Ishikawa (cell line): ENCODE data around the gene CEND1.

ENCODE experiments used
- CEBPB ChIP-seq: IDR thresholded peaks from 2 replicates; pipeline ENCODE4 v1.6.1; 2012
- CREB1 ChIP-seq: IDR thresholded peaks from 2 replicates; pipeline ENCODE4 v1.6.1; 2012; ENCODE audit warnings: low read depth
- EGR1 ChIP-seq: IDR thresholded peaks from 2 replicates; pipeline ENCODE4 v1.6.1; 2012
- EP300 ChIP-seq: IDR thresholded peaks from 2 replicates; pipeline ENCODE4 v1.6.1; 2012; ENCODE audit warnings: borderline replicate concordance
- FOXM1 ChIP-seq: IDR thresholded peaks from 2 replicates; pipeline ENCODE4 v1.6.1; 2012; ENCODE audit warnings: low read depth, borderline replicate concordance
- NFIC ChIP-seq: IDR thresholded peaks from 2 replicates; pipeline ENCODE4 v1.6.1; 2012
- RAD21 ChIP-seq: IDR thresholded peaks from 2 replicates; pipeline ENCODE4 v1.6.1; 2012; ENCODE audit warnings: low read depth
- TAF1 ChIP-seq: IDR thresholded peaks from 2 replicates; pipeline ENCODE4 v1.6.1; 2012; ENCODE audit warnings: low read depth, mild to moderate bottlenecking
- TCF12 ChIP-seq: IDR thresholded peaks from 2 replicates; pipeline ENCODE4 v1.6.1; 2012; ENCODE audit warnings: low read depth
- TEAD4 ChIP-seq: IDR thresholded peaks from 2 replicates; pipeline ENCODE4 v1.6.1; 2012
- USF1 ChIP-seq: IDR thresholded peaks from 2 replicates; pipeline ENCODE4 v1.6.1; 2012
- YY1 ChIP-seq: IDR thresholded peaks from 2 replicates; pipeline ENCODE4 v1.6.1; 2012; ENCODE audit warnings: low read depth
- ZBTB7A ChIP-seq: IDR thresholded peaks from 2 replicates; pipeline ENCODE4 v1.6.1; 2012; ENCODE audit warnings: low read depth
- TF ChIP-seq, protein P1 (sequence below): IDR thresholded peaks from 2 replicates; pipeline ENCODE4 v1.6.1; 2012; ENCODE audit warnings: low read depth, mild to moderate bottlenecking
- TF ChIP-seq, protein P2 (sequence below): IDR thresholded peaks from 2 replicates; pipeline ENCODE4 v1.6.1; 2012

The CEND1 gene

GRCh38 chr11:782264-783174 is 7.4 kb downstream of the CEND1 start:
- TF ChIP-seq EGR1 (no peak), ZBTB7A (no peak), FOXM1 (no peak), CEBPB (no peak), USF1 (no peak), TEAD4 (no peak), NFIC (no peak), TAF1 (no peak), EP300 (no peak), CREB1 (no peak), TCF12 (no peak), YY1 (no peak)

DNA sequence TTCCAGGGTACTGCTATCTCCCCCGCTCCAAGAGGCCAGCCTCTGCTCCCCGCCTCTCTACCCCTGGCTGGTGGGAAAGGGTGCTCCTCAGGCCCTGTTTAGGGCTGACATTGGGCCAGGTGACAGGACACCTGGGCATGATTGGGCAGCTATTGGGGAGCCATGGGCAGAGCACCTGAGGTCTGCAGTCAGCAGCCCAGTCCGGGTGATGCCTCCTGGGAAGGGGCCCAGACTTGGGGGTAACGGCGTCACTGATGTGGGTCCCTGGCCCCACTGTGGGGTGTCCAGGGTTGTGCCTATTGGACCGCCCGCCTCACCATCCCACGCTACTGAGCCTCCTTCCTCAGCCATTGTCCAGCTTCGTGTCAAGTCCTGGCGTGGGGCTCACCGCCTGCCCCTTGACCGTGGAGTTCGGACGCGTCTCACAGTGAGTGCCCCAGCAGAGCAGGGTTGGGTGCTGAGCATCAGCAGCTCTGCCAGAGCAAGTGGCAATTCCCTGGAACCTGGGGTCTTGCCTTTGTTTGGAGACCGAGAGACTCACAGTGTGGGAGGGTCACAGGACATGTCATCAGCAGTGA is 9.8 kb downstream of the CEND1 start:
- no peak for TF ChIP-seq CREB1
- no peak for TF ChIP-seq NFIC
- TF ChIP-seq, protein P1, sequence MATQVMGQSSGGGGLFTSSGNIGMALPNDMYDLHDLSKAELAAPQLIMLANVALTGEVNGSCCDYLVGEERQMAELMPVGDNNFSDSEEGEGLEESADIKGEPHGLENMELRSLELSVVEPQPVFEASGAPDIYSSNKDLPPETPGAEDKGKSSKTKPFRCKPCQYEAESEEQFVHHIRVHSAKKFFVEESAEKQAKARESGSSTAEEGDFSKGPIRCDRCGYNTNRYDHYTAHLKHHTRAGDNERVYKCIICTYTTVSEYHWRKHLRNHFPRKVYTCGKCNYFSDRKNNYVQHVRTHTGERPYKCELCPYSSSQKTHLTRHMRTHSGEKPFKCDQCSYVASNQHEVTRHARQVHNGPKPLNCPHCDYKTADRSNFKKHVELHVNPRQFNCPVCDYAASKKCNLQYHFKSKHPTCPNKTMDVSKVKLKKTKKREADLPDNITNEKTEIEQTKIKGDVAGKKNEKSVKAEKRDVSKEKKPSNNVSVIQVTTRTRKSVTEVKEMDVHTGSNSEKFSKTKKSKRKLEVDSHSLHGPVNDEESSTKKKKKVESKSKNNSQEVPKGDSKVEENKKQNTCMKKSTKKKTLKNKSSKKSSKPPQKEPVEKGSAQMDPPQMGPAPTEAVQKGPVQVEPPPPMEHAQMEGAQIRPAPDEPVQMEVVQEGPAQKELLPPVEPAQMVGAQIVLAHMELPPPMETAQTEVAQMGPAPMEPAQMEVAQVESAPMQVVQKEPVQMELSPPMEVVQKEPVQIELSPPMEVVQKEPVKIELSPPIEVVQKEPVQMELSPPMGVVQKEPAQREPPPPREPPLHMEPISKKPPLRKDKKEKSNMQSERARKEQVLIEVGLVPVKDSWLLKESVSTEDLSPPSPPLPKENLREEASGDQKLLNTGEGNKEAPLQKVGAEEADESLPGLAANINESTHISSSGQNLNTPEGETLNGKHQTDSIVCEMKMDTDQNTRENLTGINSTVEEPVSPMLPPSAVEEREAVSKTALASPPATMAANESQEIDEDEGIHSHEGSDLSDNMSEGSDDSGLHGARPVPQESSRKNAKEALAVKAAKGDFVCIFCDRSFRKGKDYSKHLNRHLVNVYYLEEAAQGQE: no peak
- TF ChIP-seq RAD21: no peak
- TF ChIP-seq YY1: no peak
- TF ChIP-seq TCF12: no peak
- TF ChIP-seq TAF1: no peak
- no peak for TF ChIP-seq TEAD4
- no peak for TF ChIP-seq FOXM1
- TF ChIP-seq, protein P2, sequence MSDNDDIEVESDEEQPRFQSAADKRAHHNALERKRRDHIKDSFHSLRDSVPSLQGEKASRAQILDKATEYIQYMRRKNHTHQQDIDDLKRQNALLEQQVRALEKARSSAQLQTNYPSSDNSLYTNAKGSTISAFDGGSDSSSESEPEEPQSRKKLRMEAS: no peak
- TF ChIP-seq CEBPB: no peak
- no peak for TF ChIP-seq USF1
- no peak for TF ChIP-seq ZBTB7A
- no peak for TF ChIP-seq EP300
- TF ChIP-seq EGR1: no peak

- TF ChIP-seq, protein P2: no peak
- TF ChIP-seq EGR1: no peak
- TF ChIP-seq RAD21: no peak
- TF ChIP-seq TCF12: no peak
- TF ChIP-seq, protein P1: no peak
- no peak for TF ChIP-seq CEBPB
- no peak for TF ChIP-seq ZBTB7A
- no peak for TF ChIP-seq CREB1
- no peak for TF ChIP-seq USF1
- no peak for TF ChIP-seq FOXM1
- no peak for TF ChIP-seq NFIC
Measured at GRCh38 chr11:778976-779954, 10.6 kb downstream of the CEND1 start.
